Testis (tissue), 3 donors: Measurements from ENCODE around the gene SEH1L. TPM values are rescaled to one million over a fixed set of nuclear protein-coding genes. Genes with fewer than 3 reads are reported as not detected.
"Not testable (repeated sequence)": the region's sequence is repeated elsewhere in the genome, so short reads cannot be mapped to it uniquely, and the experiment has no call there.

Source experiments
- DNase-seq: peaks from one replicate; pipeline ENCODE4 v3.0.0-alpha.2; 2019
- H3K27ac ChIP-seq, 2 donors: fragments of 200-600 bp; sonication (generic); one replicate each; pipeline ENCODE4 v1.5.1; 2019
- H3K27me3 ChIP-seq: fragments of 200-600 bp; sonication (generic); one replicate; pipeline ENCODE4 v1.5.1; 2019
- H3K36me3 ChIP-seq: fragments of 200-600 bp; sonication (generic); one replicate; pipeline ENCODE4 v1.5.1; 2017; ENCODE audit warnings: low read depth; ENCODE audit errors: missing control alignments
- H3K4me1 ChIP-seq: fragments of 200-600 bp; sonication (generic); one replicate; pipeline ENCODE4 v1.5.1; 2019
- H3K4me3 ChIP-seq, 2 donors: fragments of 200-600 bp; sonication (generic); one replicate each; pipeline ENCODE4 v1.5.1; 2017 to 2019
- H3K9me3 ChIP-seq: fragments of 200-600 bp; sonication (generic); one replicate; pipeline ENCODE4 v1.5.1; 2017
- POLR2A ChIP-seq: fragments of 450-650 bp; IDR thresholded peaks from one replicate; pipeline ENCODE4 v1.6.1; 2017; ENCODE audit warnings: antibody characterized with exemption, mild to moderate bottlenecking, moderate library complexity
- WGBS, 2 donors: methylation state at CpG; one replicate each; pipeline ENCODE4 v1.1.5; 2018; 5-methylcytosine and 5-hydroxymethylcytosine counted together
- intact Hi-C: fragments of 100-400 bp; cut with DNase I; formaldehyde crosslinking; loops from one replicate; pipeline ENCODE4 v1.15.1; 2023; ENCODE audit warnings: low total_unique reads
- polyA plus RNA-seq: library from polyadenylated mRNA; stranded (reverse); fragments of 350-450 nt; fragmentation: Illumina TruSeq; extraction: RNeasy Lipid Tissue Mini Kit (QIAGEN cat#74804); gene quantifications from one replicate; pipeline ENCODE4 v1.2.3, GENCODE V29; 2014; ENCODE audit warnings: low read depth, low replicate concordance; ENCODE audit not compliant: insufficient read depth
- total RNA-seq, 2 donors: library from RNA; depleted of rRNA; stranded (reverse); fragments of >200 nt; gene quantifications; one replicate each; pipeline ENCODE4 v1.2.3, GENCODE V29; 2016
- TF ChIP-seq, protein P1 (sequence below), 3 experiments: fragments of 450-650 bp in 2 of 3; fragments of 200-600 bp in 1 of 3; sonication (generic) in 1 of 3; IDR thresholded peaks; one replicate each; pipeline ENCODE4 v1.5.1; 2016 to 2019; ENCODE audit warnings: antibody characterized with exemption in 3 of 3, mild to moderate bottlenecking in 2 of 3, moderate library complexity in 1 of 3

Gene SEH1L
- total and polyA plus RNA-seq, 3 donors from 2014 or later, result 33.5 to 43.5 (median 37.1) TPM

DNA sequence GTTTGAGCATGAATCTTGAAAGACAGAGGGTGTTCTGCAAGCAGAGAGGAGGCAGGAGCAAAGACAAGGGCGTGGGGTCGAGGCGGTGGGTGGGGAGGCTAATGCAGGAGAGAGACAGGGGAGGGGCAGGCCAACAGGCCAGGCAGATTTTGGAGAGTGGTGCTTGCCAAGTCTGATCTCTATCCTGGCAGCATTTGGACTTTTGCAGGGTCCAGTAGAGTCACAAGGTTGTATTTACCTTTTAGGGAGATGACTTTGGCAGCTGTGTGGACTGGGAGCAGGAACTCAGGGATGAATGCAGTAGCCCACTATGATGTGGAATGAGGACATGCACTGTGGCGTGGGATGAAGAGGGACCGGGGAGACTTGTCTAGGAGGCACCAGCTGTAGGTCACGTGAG, 27.7 kb downstream of the SEH1L start:
- no peak overlapping the region for H3K27ac ChIP-seq
- no peaks in the 10 kb centered on the region for H3K36me3 ChIP-seq
- H3K4me1 ChIP-seq, result no peaks in the 10 kb centered on the region
- DNase-seq, result no peak
- H3K4me3 ChIP-seq, result no peak overlapping the region
- H3K9me3 ChIP-seq, result no peaks in the 10 kb centered on the region
- no peak for TF ChIP-seq POLR2A
- TF ChIP-seq, protein P1, sequence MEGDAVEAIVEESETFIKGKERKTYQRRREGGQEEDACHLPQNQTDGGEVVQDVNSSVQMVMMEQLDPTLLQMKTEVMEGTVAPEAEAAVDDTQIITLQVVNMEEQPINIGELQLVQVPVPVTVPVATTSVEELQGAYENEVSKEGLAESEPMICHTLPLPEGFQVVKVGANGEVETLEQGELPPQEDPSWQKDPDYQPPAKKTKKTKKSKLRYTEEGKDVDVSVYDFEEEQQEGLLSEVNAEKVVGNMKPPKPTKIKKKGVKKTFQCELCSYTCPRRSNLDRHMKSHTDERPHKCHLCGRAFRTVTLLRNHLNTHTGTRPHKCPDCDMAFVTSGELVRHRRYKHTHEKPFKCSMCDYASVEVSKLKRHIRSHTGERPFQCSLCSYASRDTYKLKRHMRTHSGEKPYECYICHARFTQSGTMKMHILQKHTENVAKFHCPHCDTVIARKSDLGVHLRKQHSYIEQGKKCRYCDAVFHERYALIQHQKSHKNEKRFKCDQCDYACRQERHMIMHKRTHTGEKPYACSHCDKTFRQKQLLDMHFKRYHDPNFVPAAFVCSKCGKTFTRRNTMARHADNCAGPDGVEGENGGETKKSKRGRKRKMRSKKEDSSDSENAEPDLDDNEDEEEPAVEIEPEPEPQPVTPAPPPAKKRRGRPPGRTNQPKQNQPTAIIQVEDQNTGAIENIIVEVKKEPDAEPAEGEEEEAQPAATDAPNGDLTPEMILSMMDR (IDR thresholded peaks at IDR 0.05), result no peak
- H3K27me3 ChIP-seq, result no peaks in the 10 kb centered on the region
- WGBS, 2 donors, result 86 to 93% methylated on average over 6 of the region's 6 CpGs
- intact Hi-C loops, result no loop called here

DNA sequence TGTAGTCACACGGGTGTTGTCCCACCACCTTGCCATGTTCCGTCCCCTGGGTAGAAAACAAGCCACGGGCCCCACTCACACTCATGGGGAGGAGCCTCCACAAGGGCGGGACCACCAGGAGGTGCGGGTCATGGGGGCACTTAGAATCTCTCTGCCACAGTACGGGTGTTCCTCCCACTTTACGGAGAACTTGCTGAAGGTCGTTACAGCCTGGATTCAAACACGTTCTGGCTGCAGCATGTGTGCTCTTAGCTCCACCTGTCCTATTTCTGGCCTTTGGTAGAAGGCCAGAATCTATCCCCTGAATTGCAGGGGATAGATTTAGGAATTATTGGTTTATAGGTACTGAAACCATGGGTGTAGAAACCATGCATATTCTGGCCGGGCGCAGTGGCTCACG, 28.5 kb downstream of the SEH1L start:
- no peaks in the 10 kb centered on the region for H3K4me1 ChIP-seq
- H3K36me3 ChIP-seq, result no peaks in the 10 kb centered on the region
- TF ChIP-seq, protein P1 (IDR thresholded peaks at IDR 0.05), result no peak
- TF ChIP-seq POLR2A, result no peak
- H3K27me3 ChIP-seq, result no peaks in the 10 kb centered on the region
- H3K9me3 ChIP-seq, result no peaks in the 10 kb centered on the region
- 72 to 76% methylated on average over 11 to 12 of the region's 12 CpGs for WGBS, 2 donors
- DNase-seq, result no peak
- H3K27ac ChIP-seq, result no peak overlapping the region
- intact Hi-C loops, result no loop called here
- no peak overlapping the region for H3K4me3 ChIP-seq

DNA sequence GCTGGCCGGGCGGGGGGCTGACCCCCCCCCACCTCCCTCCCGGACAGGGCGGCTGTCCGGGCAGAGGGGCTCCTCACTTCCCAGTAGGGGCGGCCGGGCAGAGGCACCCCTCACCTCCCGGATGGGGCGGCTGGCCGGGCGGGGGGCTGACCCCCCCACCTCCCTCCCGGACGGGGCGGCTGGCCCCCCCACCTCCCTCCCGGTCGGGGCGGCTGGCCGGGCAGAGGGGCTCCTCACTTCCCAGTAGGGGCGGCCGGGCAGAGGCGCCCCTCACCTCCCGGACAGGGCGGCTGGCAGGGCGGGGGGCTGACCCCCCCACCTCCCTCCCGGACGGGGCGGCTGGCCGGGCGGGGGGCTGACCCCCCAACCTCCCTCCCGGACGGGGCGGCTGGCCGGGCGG, 32.3 kb downstream of the SEH1L start:
- H3K9me3 ChIP-seq, intact Hi-C loops, H3K36me3 ChIP-seq, H3K4me1 ChIP-seq, H3K27me3 ChIP-seq, DNase-seq, H3K27ac ChIP-seq, H3K4me3 ChIP-seq: not testable (repeated sequence)
- no CpG with 5 or more reads among the region's 34 CpGs for WGBS, 2 donors

DNA sequence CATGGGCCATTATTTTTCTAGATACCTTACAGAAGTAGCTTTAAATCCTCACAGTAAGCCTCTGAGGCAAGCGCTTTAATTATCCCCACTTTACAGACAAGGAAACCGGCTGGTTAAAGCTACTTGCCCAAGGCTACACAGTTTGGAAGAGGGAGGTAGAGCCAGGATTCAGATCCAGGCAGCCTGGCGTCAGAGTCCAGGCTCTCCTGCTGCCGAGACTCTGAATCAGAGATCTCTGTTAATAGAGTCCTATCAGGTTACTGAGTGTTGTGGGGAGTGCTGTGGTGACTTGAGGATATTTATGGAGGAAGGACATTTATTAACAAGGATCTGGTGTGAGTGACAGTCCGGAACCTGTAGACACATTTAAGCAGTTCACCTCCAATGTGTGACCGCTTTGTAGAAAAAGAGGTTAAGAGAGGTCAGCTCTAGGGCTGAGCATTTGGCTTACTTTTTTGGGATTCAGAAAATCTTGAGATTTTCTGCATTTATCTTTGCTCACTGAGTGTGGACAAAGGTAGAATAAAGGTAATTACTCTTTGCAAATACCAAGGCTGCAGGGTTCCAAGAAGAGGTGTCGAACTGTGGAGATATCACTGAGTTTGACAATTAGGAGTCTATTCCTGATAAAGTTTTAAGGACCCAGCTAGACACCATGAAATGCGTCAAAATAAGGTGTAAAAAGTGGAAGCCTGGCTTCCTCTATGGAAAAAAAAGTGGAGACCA, 41.7 kb downstream of the SEH1L start:
- Histone ChIP-seq H3K9me3 (no peaks in the 10 kb centered on the region), H3K4me3 (no peak overlapping the region), H3K27me3 (no peaks in the 10 kb centered on the region), H3K4me1 (peaks cover 11% of the 10 kb centered on the region), H3K27ac (no peak overlapping the region), H3K36me3 (no peaks in the 10 kb centered on the region)
- no peak for DNase-seq
- TF ChIP-seq, protein P1 (IDR thresholded peaks at IDR 0.05), result no peak
- TF ChIP-seq POLR2A, result no peak
- WGBS, 2 donors, result 67 to 75% methylated on average over 8 of the region's 8 CpGs
- intact Hi-C loops, result no loop called here

DNA sequence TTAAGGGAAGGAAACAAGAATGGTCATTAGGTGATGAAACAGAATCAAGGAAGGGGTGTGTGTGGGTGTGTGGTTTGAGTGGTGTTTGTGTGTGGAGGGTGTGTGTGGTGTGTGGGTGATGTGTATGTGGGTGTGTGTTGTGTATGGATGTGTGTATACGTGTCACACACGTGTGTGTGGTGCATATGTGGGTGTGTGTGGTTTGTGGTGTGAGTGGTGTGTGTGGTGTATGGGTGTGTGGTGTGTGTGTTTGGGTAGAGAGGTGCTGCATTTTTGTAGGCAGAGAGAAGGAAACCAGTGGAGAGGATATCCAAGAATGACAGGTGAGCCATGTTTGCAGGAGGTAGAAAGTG, 42.3 kb downstream of the SEH1L start:
- TF ChIP-seq, protein P1 (IDR thresholded peaks at IDR 0.05), result no peak
- no peak for TF ChIP-seq POLR2A
- Histone ChIP-seq H3K4me3 (peak overlapping the region in 1 of 2 donors; percentile 82), H3K27ac (peak overlapping the region in 1 of 2 donors; percentile 70), H3K27me3 (no peaks in the 10 kb centered on the region), H3K4me1 (peaks cover 11% of the 10 kb centered on the region), H3K36me3 (no peaks in the 10 kb centered on the region), H3K9me3 (no peaks in the 10 kb centered on the region)
- 30 to 38% methylated on average over 2 of the region's 2 CpGs for WGBS, 2 donors
- intact Hi-C loops, result no loop called here
- DNase-seq, result no peak
